HG03196 (cell line): ENCODE data around the gene PITX3.
A peak's percentile ranks its signal among the peaks of the same experiment; 100 is the strongest.
"Not testable (repeated sequence)": the region's sequence is repeated elsewhere in the genome, so short reads cannot be mapped to it uniquely, and the experiment has no call there.

Experiments used
- ATAC-seq: cut with Tn5 transposase; IDR thresholded peaks from one replicate; pipeline ENCODE4 v1.9.1; 2021; ENCODE audit not compliant: unreplicated experiment

PITX3 gene

DNA sequence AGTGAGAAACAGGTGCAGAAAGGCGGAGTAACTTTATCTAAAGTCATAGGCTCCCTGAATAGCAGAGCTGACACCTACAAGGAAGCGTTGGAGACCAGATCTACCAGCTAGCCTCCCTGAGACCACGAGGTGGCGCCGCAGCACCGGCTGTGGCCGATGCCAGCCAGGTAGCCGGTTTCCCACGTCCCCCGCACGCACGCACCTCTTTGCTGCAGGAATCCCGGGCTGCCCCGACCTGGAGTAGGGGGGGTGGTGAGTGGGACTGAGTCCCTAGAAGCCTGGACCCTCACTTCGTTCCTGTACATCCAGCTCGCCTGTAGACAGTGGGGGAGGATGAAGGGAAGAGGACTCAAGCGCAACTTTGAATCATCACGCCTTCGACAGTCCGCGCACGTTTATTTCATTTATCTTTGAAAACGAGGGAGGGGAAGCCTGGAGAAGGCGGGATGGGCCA is 11.5 kb downstream of the PITX3 start:
- no peak for ATAC-seq

DNA sequence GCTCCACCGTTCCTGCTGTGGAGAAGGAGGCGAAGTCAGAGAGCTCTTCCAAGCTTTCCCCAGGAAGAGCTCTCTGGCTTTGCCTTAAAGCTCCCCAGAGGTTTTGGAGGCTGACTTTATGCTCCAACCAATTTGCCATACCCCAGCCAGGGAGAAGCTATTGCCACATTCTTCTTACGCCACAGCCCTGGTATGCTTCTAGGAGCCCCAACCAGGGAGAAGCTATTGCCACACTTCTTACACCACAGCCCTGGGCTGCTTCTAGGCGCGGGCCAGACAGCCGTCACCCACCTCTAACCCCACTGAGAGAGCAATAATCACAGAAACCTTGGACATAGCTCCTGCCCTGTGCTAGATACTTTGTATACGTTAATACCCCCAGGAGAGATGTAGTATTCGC is 14.3 kb downstream of the PITX3 start:
- ATAC-seq: no peak

GRCh38 chr10:102226542-102226870 is 14.8 kb downstream of the PITX3 start:
- ATAC-seq: no peak

DNA sequence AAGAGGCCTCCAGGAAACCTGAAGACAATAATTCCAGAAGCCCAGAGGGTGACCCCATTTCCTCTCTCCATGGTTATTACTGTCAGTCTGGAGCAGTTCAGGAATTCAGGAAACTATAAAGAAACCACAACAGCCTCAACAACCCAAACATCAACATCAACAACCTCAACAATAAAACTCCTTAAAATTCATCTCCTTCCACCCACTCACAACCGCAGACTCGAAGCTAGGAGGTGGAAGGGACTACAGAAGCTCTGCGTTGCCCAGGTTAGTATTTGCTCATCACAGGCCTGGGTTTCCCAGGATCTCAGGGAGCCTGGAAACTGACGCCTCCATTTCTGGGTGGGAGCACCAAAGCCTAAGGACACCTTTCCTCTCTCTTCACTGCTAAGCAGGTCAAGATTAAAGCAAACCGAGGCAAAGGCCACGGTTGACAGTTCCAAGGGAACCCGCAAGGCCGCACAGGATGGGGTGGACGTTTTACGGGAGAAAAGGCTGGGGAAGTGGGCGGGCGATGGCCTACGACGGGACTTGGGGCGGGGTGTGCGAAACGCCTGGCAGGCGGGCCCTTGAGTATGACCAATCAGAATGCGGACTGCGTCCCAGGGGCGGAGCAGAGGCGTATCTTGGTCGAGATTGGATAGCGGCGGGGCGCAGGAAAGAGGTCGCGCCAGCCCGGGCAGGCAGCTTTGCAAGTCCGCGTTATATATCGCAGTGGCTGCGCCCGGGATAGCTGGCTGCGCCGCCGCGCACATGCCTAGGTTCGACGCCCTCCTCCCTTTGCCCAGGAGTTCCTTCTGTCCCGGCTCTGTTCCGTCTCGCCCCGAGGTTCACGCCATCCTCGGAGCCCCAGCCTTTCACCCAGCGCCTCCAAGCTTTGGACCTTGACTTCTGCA is 15.4 kb downstream of the PITX3 start, which contains the start of gene ELOVL3:
TSS of gene ELOVL3 (plus strand) at position 654 of the 896 bp plus-strand sequence. CDS start 250 bp downstream, outside the sequence.
- peak; percentile 69 for ATAC-seq

GRCh38 chr10:102222797-102223196 is 18.5 kb downstream of the PITX3 start:
- ATAC-seq: no peak

DNA sequence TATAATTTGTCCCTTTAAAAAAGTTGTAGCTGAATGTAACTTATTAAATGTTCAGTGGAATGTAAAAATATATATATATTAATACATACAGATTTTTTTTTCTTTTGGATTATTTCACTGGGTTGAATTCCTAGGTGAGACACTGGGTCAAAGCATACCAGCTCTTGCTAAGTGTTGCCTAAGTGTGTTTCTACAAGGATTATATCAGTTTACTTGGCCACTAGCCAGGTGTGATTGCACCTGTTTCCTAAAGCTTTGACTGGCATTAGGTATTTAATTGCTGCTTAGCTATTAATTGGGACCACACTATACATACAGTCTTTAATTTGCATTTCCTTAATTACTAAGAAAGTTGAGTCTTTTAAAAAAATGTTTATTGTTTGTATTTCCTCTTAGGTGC is 20.7 kb downstream of the PITX3 start:
- no peak for ATAC-seq

DNA sequence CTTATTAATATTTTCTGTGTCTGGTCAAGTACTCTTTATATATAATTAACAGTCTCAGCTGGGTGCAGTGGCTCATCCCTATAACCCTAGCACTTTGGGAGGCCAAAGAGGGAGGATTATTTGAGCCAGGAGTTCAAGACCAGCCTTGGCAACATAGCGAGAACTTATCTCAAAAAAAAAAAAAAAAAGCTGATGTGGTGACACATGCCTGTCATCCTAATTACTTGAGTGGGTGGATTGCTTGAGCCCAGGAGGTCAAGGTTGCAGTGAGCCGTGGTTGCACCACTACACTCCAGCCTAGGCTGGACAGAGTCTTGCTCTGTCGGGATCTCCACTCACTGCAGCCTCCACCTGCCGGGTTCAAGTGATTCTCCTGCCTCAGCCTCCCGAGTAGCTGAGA is 21.9 kb downstream of the PITX3 start:
- ATAC-seq: no peak

- ATAC-seq: not testable (repeated sequence)
Measured at GRCh38 chr10:102213599-102213998, 27.7 kb downstream of the PITX3 start.

DNA sequence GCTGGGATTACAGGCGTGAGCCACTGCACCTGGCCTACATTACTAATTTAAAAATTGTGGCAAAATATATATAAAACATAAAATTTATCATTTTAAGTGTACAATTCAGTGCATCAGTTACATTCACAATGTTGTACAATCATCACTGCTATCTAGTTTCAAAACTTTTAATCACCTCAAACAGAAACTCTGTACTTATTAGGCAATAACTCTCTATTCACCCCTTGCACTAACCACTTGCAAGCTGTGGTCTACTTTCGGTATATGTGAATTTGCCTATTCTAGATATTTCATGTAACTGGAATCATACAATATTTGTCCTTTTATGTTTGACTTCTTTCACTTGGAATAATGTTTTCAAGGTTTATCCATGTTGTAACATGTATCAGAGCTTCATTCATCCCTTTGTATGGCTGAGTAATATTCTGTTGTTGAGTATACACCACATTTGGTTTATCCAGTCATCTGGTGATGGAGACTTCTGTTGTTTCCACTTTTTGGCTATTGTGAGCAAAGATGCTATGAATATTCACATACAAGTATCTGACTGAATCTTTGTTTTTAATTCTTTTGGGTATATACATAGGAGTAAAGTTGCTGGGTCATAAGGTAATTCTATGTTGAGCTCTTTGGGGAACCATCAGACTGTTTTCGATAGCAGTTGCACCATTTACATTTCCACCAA is 29.6 kb downstream of the PITX3 start:
- ATAC-seq: no peak

DNA sequence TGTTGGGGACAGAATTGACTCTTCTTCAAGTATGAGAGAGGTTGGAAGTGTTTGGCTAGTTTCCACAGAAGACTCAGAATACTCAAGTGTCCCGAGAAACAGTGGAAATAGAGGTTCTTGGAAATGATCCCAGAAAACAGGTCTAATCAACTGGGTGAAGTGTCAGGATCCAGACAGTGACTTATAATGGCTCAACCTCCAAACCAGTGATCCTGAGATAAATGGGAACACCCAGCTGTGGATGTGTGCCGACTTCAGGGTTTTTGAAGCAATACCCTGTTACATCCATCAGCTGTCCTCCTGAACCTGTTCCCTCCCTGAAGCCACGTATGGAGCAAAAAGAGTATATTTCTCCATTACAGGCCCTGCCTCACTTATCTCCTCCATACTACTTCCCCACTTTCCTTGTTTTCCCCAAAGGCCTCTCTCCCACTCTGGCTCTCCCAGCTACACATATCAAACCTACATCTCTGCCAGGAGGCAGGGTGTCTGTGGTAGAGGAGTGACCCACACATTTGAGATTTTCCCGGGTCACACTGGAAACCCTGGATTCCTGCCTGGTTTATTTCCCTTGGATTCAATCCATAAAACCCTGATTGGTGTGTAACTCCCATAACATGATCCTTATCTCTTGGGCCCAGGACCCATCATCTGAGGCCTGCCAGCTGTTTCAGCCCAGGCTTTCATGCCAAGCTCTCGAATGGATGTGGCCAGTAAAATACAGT is 32.8 kb downstream of the PITX3 start:
- ATAC-seq: no peak

GRCh38 chr10:102202386-102202785 is 38.9 kb downstream of the PITX3 start:
- ATAC-seq: no peak

DNA sequence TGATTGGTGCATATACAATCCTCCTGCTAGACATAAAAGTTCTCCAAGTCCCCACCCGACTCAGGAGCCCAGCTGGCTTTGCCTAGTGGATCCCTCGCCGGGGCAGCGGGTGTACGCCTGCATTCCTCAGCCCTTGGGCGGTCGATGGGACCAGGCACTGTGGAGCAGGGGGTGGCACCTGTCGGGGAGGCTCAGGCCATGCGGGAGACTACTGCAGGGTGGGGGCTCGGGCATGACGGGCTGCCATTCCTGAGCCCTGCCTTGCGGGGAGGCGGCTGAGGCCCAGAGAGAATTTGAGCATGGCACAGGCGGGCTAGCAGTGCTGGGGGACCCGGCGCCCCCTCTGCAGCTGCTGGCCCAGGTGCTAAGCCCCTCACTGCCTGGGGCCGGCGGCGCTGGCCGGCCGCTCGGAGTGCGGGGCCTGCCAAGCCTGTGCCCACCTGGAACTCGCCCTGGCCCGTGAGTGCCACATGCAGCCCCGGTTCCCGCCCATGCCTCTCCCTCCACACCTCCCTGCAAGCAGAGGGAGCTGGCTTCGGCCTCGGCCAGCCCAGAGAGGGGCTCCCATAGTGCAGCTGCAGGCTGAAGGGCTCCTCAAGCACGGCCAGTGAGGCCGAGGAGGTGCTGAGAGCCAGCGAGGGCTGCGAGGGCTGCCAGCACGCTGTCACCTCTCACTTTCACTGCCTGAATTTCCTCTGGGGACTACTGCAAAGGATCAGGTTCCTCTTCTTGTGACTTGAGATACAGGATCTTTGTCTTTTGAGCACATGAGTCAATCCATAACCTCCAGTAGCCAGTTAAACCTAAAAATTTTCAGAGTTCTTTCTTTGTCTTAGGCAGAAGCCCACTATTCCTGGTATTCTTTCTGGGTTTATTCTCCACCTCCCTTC is 40.3 kb downstream of the PITX3 start:
- no peak for ATAC-seq

DNA sequence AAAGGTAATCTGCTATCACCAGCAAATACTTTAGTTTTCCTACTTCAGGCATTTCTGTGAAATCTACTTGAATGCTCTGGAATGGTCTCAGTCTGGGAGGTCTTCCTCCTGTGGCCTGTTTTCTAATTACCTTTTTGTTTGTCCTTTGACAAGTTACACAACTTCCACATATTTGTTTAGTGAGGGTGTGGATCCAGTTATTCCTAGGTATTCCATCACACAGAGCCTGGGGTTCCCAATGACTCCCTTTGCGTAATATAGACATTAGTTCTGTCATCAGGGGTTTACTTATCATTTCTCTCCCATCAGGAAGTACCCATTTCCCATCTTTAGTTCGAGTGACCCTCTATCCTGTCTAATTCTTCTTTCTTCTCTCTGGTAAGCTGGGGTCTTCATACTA is 43.3 kb downstream of the PITX3 start:
- ATAC-seq: no peak

GRCh38 chr10:102196893-102197292 is 44.4 kb downstream of the PITX3 start:
- ATAC-seq: no peak

DNA sequence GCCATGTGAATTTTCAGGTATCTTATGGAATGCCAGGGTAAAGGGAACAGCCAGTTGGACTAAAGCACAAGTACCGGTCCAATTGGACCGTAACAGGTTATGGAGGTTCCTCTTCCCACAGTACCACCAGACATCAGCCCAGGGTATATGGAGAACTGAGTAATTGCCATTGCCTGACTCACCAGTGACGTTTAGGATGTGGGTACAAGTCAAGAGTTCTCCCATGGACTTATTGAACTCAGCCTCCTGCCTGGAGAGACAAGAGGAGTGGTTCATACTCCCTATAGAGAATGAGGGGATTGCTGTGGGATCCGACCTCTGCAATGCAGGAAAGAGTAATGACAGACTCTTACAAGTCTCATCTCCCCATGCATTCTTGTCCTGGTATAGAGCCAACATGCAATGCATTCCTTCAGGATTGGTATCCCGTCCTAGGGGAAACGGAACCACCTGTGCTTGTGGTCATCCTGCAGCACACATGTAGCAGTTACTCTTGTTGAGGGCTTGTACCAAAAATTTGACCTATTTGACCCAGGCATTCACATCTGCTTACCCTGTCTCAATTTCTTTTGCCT is 45.9 kb downstream of the PITX3 start:
- ATAC-seq: no peak

DNA sequence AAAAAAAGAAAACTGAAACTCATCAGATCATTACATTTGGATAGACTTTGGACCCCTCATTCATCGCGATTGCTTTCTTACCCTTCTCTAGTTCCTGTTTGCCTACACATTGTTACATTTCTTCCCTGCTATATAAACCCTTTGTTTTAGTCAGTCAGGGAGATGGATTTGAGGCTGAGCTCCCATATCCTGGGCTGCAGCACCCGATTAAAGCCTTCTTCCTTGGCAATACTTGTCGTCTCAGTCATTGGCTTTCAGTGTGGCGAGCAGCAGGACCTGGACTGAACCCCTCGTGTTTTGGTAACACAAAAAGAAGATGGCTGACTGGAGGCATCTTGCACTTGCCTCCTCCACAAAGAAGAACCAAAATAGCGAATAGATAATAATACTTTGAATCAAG is 49.4 kb downstream of the PITX3 start:
- no peak for ATAC-seq

DNA sequence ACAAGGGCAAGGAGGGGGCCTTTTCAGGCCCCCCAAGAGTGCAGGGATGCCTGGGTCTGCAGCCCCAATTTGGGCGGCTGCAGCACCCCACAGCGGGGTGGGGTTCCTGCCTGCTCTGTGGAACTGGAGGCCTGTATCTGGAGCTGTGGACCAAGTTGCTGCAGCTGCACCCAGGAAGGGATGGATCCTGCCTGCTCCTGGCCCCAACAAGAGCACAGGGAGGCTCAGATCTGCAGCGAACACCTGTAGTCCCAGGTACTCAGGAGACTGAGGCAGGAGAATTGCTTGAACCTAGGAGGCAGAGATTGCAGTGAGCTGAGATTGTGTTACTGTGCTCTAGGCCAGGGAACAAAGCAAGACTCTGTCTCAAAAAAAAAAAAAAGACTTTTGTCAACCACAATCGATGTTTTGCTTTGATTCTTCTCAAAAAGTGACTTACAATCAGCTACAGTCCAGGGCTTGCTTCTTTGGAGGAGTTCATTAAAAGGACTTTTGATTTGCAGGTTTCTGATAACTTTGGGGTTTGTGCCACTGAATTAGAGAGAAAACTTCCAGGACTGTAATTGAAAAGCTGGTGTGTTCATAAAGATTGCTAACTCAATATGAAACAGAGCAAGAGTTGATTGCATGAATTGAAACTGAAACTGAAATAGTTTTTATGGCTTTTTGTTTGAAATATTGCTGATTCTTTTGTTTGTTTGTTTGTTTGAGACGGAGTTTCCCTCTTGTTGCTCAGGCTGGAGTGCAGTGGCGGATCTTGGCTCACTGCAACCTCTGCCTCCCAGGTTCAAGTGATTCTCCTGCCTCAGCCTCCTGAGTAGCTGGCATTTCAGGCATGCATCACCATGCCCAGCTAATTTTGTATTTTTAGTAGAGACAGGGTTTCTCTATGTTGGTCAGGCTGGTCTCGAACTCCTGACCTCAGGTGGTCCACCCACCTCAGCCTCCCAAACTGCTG is 52.1 kb downstream of the PITX3 start:
- ATAC-seq: not testable (repeated sequence)

DNA sequence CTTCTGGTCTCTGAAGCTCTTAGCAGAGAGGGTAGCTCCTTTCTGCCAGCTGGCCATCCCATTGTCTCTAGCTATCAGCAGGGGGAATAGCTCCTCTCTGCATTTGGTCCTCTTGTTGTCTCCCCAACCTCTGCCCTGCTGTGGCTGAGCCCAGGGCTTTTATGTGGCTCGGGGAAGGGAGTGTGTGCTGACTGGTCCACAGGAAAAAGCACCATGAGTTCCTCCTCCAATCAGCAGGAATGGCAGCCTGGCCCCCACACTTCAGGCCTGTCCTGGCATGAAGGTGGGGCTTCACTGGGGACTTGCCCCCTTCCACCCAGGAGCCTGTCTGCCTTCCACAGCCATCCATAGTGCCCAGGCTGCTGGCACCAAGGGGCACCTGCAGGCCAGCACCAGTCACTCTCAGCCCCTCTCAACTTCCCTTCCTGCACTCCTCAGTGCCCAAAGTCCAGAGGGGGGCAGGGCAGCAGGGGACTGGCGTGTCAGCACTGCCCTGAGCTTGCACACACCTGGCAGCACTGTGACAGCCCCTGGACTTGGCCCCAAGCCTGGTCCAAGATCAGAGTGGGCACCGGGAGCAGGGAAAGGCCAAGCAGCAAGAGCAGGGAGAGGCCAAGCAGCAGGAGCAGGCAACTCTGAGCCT is 52.9 kb downstream of the PITX3 start:
- no peak for ATAC-seq
